Neutrophil (primary cell): Measurements from ENCODE around the gene UNC79.

Experiments
- H3K27ac ChIP-seq: fragments of 200-600 bp; sonication (generic); 2 replicates; pipeline ENCODE4 v1.5.1; 2016; ENCODE audit warnings: mild to moderate bottlenecking, moderate library complexity
- H3K27me3 ChIP-seq: fragments of 200-600 bp; sonication (generic); 2 replicates; pipeline ENCODE4 v1.6.0; 2016; ENCODE audit warnings: mild to moderate bottlenecking
- H3K36me3 ChIP-seq: fragments of 200-600 bp; sonication (generic); 2 replicates; pipeline ENCODE4 v1.5.1; 2017
- H3K4me1 ChIP-seq, 2 experiments: fragments of 200-600 bp in 1 of 2; sonication (generic) in 1 of 2; 1 replicate in 1 of 2; 2 replicates in 1 of 2; pipeline versions ENCODE4 v1.5.1 to v1.6.1; 2013 to 2016; ENCODE audit warnings: low read depth in 1 of 2, low read length in 1 of 2, mild to moderate bottlenecking in 1 of 2, moderate library complexity in 1 of 2; ENCODE audit not compliant: control insufficient read depth in 1 of 2, insufficient read depth in 1 of 2
- H3K4me3 ChIP-seq, 2 experiments: fragments of 200-600 bp in 1 of 2; sonication (generic) in 1 of 2; 1 replicate in 1 of 2; 2 replicates in 1 of 2; pipeline ENCODE4 v1.5.1; 2013 to 2016; ENCODE audit warnings: low read depth in 1 of 2, low read length in 1 of 2, mild to moderate bottlenecking in 1 of 2, moderate library complexity in 1 of 2
- H3K9me3 ChIP-seq: fragments of 200-600 bp; sonication (generic); 2 replicates; pipeline ENCODE4 v1.5.1; 2016
- TF ChIP-seq, protein P1 (sequence below): fragments of 200-600 bp; sonication (generic); IDR thresholded peaks from 2 replicates; pipeline ENCODE4 v1.5.1; 2016; ENCODE audit warnings: antibody characterized with exemption

Gene UNC79

DNA sequence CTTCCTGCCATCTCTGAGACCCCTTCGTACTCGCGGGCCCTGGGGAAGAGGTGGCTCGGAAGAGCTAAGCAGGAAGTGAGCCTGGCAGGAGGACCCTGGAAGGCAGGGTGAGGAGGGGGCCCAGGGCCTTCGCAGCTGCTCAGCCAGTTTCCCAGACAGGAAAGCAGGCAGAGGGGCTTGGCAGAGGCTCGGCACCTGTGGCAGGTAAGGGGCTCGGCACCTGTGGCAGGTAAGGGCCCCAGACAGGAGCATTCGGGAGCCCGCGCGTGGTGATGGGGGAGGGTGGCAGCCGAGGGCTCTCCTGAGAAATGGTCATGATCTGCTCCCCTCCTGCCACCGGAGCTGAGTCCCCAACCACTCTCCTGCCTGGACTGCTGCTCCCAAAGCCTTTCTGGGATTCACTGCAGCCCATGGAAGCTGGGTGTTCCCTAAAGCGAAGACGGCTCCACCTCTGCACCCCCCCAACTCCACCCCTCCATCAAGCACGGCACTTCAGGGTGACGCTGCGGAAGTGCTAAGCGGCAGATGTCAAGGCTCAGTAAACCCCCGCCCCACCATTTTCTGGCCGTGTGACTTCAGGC, 294.4 kb downstream of the UNC79 start:
- Histone ChIP-seq H3K4me1 (no peaks in the 10 kb centered on the region), H3K36me3 (no peaks in the 10 kb centered on the region), H3K9me3 (no peaks in the 10 kb centered on the region), H3K27ac (no peak overlapping the region), H3K4me3 (no peak overlapping the region), H3K27me3 (no peaks in the 10 kb centered on the region)
- TF ChIP-seq, protein P1, sequence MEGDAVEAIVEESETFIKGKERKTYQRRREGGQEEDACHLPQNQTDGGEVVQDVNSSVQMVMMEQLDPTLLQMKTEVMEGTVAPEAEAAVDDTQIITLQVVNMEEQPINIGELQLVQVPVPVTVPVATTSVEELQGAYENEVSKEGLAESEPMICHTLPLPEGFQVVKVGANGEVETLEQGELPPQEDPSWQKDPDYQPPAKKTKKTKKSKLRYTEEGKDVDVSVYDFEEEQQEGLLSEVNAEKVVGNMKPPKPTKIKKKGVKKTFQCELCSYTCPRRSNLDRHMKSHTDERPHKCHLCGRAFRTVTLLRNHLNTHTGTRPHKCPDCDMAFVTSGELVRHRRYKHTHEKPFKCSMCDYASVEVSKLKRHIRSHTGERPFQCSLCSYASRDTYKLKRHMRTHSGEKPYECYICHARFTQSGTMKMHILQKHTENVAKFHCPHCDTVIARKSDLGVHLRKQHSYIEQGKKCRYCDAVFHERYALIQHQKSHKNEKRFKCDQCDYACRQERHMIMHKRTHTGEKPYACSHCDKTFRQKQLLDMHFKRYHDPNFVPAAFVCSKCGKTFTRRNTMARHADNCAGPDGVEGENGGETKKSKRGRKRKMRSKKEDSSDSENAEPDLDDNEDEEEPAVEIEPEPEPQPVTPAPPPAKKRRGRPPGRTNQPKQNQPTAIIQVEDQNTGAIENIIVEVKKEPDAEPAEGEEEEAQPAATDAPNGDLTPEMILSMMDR, result no peak

DNA sequence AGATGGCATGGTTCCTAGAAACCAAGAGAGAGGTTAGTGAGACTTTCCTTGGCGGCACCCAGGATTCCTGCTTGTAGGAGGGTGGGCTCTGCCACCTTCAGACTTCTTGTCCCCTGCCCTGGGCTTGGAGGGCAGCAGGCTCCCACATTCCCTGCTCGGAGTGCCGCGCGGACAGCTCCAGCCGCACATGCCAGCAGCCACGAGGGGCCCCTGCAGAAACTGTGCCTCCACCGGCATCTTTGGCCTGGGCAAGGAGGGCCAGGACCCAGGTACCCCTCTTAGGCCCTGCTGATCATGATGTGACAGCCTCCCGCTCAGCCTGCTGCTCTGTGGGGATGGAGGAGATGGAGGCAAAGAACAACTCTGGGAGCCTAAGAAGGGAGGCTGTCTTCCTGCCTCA, 295.3 kb downstream of the UNC79 start:
- H3K27me3 ChIP-seq, result no peaks in the 10 kb centered on the region
- H3K27ac ChIP-seq, result no peak overlapping the region
- TF ChIP-seq, protein P1, result no peak
- H3K9me3 ChIP-seq, result no peaks in the 10 kb centered on the region
- no peaks in the 10 kb centered on the region for H3K36me3 ChIP-seq
- H3K4me3 ChIP-seq, result no peak overlapping the region
- H3K4me1 ChIP-seq, result no peaks in the 10 kb centered on the region

DNA sequence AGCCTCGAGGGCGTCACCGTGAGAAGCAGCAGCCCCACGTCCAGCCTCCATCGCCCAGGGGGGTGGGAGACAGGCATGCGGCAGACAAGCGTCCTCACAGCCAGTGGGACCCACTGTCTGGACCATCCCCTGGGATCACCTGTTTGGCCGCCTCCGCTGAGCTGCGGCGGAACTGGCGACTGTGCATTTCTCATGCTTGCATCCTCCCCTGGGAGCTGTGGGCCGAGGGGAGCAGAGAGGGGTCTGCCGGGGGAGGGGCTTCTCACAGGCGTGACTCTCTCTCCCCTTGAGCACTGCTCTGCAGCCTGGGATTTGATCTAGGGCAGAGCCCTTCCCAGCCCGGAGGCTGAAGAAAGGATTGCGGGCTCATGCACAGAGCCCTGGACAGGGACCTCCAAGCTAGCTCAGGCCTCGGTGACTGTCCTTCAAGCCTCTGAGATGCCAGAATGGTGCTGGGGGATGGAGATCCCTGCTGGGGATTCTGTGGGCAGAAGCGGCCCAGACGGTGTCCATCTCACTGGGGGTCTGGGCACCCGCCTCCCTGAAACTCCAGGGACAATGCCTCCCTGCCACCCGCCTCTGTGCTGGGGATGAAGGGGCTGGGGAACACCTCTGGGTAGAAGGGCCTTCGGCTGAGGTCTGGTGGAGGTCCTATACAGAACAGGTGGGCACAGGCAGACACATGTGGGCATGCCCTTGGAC, 296.5 kb downstream of the UNC79 start:
- no peaks in the 10 kb centered on the region for H3K27me3 ChIP-seq
- H3K4me1 ChIP-seq, result no peaks in the 10 kb centered on the region
- TF ChIP-seq, protein P1, result no peak
- no peak overlapping the region for H3K4me3 ChIP-seq
- H3K36me3 ChIP-seq, result no peaks in the 10 kb centered on the region
- no peaks in the 10 kb centered on the region for H3K9me3 ChIP-seq
- H3K27ac ChIP-seq, result no peak overlapping the region

DNA sequence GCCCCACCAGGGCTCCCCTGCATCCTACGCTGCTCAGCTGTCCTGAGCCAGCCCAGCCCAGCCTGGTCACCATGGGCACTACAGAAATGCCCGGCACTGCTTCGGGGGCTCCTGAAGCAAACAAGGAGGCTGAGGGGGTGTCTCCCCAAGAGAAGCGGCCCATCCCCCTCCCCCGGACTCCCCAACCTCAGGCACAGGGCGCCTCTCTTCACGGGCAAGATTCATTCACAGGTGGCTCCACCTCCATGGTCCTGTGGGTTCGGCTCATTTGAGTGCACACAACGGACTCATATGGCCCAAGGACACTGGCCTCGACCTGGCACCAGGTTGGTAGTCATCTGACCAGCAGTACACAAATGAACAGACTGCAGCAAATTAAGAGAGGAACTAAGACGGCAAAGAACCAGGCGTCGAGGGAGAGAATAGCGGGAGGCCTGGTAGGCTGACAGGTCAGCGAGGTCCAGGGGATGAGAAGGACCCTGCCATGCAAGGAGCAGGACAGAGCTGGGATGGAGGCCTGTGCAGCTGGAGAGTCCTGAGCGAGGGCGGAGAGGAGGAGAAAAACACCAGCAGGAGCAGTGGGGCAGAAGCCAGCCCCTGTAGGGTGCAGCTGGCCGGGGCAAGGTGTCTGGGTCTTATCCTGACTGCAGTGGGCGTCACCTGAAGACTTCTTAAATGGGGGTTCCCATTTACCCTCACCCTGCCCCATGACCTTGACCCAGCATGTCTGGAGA, 297.3 kb downstream of the UNC79 start:
- H3K4me1 ChIP-seq, result no peaks in the 10 kb centered on the region

DNA sequence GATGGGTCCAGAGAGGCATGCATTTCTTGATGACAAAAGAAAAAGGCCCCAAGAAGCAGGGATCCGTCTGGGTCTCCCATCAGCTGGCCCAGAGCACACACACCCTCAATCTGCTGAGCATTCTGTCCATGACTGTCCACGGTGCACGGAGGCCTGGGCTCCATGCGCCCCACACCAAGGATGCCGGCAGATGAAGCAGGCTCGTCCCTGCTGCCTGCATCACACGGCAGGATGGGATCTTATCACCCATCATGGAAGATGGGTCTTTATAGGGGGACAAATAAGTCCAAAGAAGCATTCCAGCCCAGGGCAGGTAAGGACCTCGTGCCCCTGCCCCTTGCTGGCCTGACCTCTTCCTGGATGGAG, 297.9 kb downstream of the UNC79 start:
- H3K4me3 ChIP-seq, result no peak overlapping the region
- no peaks in the 10 kb centered on the region for H3K4me1 ChIP-seq
- TF ChIP-seq, protein P1, result no peak
- H3K27me3 ChIP-seq, result no peaks in the 10 kb centered on the region
- no peaks in the 10 kb centered on the region for H3K36me3 ChIP-seq
- no peaks in the 10 kb centered on the region for H3K9me3 ChIP-seq
- H3K27ac ChIP-seq, result no peak overlapping the region

More for the DNA sequence above, 297.3 kb downstream of the UNC79 start:
- Histone ChIP-seq H3K9me3 (no peaks in the 10 kb centered on the region), H3K27me3 (no peaks in the 10 kb centered on the region), H3K4me3 (no peak overlapping the region), H3K36me3 (no peaks in the 10 kb centered on the region), H3K27ac (no peak overlapping the region)
- TF ChIP-seq, protein P1, result no peak
